Right renal cortex interstitium (tissue), 3 donors: ENCODE data around the gene EML3. TPM values are rescaled to one million over a fixed set of nuclear protein-coding genes. Genes with fewer than 3 reads are reported as not detected.
"Not testable (repeated sequence)": the region's sequence is repeated elsewhere in the genome, so short reads cannot be mapped to it uniquely, and the experiment has no call there.

ENCODE experiments used
- DNase-seq, 3 donors: peaks; one replicate each; pipeline ENCODE4 v3.0.0-alpha.2; 2013; ENCODE audit warnings: low read depth in 3 of 3, low spot score in 2 of 3
- polyA plus RNA-seq, 3 donors: library from polyadenylated mRNA; unstranded; fragments of 120-200 nt; gene quantifications; one replicate each; pipeline ENCODE4 v1.2.1, GENCODE V29; 2013; ENCODE audit not compliant: insufficient read length in 3 of 3

EML3 gene
- polyA plus RNA-seq, 3 donors = 24.4 to 32.6 (median 26.1) TPM

GRCh38 chr11:62621027-62621566 is 8.5 kb upstream of the EML3 start:
- DNase-seq = no peak

- DNase-seq = not testable (repeated sequence)
These were observed 4.4 kb upstream of the EML3 start for GRCh38 chr11:62616957-62617356.

DNA sequence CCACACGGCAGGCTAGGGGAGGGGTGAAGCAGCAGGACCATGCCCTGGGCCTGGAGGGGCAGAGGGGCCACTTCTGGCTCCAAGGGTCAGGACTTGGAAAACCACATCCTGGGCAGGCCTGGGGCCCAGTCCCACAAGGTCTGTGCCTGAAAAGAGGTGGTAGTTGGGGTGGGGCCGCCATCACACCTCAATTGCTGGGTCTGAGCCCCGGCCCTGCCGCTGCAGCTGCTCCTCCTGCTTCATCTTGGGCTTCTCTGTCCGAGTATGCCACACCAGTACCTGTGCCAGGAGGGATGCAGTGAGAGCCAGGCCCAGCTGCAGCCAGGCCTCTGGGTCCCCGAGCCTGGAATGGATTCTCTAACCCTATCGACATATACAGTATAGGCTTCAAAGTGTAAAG is 2.9 kb upstream of the EML3 start:
- no peak for DNase-seq

DNA sequence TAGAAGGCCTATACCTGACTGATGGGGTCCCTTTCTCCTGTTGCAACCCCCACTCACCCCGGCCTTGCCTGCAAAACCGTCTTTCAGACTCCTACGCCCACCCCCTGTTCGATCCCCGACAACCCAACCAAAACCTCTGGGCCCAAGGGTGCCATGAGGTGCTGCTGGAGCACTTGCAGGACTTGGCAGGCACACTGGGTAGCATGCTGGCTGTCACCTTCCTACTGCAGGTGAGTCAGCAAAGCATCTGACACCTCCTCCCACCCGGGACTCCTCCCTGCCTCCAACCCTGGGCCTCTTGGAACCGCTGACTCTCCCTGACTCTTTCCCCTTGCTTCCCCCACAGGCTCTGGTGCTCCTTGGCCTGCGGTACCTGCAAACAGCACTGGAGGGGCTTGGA is 1.7 kb upstream of the EML3 start:
- DNase-seq = no peak

DNA sequence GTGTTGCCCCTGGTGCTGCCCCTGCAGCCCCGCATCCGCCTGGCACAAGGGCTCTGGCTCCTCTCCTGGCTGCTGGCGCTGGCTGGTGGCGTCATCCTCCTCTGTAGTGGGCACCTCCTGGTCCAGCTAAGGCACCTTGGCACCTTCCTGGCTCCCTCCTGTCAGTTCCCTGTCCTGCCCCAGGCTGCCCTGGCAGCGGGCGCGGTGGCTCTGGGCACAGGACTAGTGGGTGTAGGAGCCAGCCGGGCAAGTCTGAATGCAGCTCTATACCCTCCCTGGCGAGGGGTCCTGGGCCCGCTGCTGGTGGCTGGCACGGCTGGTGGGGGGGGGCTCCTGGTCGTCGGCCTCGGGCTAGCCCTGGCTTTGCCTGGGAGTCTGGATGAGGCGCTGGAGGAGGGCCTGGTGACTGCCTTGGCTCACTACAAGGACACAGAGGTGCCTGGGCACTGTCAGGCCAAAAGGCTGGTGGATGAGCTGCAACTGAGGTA is 760 bp upstream of the EML3 start:
- no peak for DNase-seq

- DNase-seq = no peak
These were observed 740 bp downstream of the EML3 start for GRCh38 chr11:62611705-62612365.

- DNase-seq = no peak
These were observed 1.5 kb downstream of the EML3 start for GRCh38 chr11:62610814-62611704.

DNA sequence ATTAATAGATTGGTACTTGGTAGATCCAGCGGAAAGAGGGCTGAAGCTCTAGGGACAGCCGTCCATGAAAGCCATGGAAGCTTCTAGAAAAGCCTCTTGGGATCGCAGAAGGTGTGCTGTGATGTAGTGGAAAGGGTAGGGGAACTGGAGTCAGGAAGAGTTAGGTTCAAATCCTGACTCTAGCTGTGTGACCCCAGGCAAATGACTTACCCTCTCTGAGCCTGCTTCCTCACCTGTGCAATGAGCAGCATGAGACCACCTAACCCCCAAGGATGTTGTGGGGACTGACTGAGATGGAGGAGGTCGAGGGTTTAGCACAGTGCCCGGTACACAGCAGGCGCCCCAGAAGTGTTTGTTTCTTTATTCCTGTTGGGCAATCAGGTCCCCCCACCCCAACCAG is 2.2 kb downstream of the EML3 start:
- no peak for DNase-seq

GRCh38 chr11:62608776-62609175 is 3.8 kb downstream of the EML3 start:
- DNase-seq = no peak

DNA sequence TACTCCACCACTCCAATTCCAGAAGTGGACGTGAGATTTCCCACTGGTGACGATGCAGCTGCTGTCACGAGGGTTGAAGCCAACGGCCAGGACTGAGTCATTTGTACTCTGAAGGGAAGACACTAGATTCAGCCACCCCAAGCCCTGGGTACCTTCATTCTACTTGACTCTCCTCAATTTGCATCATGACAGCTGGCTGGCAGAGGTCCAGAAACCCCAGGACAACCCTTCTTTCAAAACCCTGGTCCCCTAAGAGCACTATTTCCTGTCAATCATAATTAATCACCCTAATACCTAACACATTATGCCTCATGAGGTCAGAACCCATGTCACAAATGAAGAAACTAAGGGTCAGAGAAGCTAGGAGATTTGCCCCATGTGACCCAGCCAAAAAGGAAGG is 4.9 kb downstream of the EML3 start:
- no peak for DNase-seq

DNA sequence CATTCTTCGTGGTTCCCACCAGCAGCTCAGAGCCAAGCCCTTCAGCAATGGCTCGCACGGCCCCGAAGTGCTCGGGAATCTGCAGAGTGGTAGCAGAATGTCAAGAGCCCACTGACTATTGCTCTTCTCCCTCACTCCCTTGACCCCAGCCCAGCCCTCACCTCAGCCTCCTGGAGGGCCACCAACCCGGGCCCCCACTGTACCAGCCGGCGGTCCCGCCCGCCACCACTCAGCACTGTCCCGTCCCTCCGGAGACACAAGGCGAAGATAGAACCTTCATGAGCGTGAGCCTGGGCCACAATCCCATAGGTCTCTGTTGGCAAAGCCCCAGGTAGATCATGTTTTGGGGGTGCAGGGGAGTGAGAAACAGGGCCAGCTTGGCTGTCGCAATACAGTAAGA is 6.7 kb downstream of the EML3 start:
- no peak for DNase-seq

DNA sequence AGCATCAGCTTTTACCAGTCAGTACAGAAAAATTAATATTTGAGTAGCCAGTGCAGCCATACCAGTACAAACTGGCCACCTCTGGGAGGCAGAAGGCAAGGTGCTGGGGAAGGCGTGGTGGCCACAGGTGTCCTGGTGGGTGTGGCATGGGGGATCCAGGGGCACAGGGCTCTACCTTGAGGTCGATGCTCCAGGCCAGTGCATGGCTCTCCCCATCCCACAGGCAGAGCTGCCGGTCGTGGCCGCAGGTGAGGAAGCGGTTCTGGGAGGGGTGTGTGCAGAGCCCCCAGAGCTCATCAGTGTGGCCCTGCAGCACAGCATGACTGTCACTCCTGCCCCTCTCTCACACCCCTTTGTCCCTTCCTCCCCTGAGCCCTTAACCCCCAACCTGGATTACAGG is 7.1 kb downstream of the EML3 start:
- DNase-seq = no peak

DNA sequence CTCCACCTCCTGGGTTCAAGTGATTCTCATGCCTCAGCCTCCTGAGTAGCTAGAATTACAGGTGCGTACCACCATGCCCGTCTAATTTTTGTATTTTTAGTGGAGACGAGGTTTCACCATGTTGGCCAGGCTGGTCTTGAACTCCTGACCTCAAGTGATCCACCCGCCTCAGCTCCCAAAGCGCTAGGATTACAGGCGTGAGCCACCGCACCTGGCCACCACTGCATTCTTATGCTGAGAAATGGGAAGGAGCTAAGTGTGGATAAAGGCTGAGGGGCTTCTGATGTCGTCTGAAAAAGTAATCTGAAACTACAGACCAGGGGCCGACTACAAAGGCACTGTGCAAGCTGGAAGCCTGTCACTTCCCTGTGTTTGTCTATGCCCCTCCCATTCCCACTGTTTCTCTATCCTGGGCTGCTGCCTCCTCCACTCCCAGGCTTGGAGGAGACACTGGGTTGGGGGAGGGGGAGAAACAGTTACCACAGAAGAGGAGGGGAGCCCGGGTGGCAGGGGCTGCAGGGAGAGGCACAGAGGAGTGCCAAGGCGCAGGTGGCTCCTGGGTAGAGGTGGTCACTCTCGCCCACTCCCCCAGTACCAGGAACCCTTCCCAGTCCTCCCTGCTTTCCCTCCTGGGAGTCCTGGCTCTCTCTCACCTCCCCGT is 8.0 kb downstream of the EML3 start:
- no peak for DNase-seq

GRCh38 chr11:62603776-62604299 is 8.7 kb downstream of the EML3 start:
- no peak for DNase-seq

GRCh38 chr11:62603072-62603408 is 9.5 kb downstream of the EML3 start:
- DNase-seq = no peak

DNA sequence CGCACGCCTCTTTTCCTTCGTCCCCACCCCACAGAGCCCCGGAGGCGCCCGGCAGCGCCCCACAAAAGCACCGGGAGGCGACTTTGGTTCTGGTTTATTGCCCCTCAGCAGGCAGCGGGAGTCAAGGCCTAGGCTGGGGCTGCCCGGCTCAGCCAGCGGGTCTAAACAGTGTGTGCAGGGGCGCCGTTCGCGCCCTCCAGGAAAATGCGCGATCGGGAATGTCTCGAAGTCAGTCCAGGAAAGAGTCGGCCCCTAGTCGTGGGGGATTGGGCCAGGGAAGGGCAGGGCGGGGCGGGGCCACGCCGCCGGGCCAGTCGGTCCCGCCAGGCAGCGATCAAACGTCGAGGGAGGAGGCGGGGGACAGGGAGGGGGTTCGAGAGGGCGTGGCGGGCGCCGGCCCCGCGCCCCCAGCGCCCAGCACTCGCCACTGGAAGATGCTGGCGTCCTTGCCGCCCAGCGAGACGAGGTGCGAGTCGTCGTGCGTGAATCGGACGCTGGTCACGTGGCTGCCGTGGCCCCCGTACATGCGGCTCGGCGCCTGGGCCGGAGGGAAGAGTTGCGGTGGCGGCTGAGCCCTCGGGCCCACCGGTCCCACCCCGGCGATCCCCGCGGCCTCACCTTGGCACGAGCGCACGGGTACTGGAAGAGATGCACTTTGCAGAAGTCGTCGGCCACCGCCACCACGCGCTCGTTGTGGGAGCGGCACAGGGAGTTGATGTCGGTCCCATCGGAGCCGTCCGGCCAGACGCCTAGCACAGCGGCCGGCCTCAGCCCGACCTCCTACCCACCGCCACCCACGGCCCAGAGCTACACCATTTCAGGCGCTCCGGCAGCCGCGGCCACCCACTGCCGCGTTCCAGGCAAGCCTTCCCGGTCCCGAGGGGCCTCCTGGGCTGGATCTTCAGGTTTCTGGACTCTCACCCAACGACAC is 10.2 kb downstream of the EML3 start:
- no peak for DNase-seq

GRCh38 chr11:62601372-62602140 is 11.0 kb downstream of the EML3 start, which contains the start of gene MTA2:
MTA2 (minus strand) TSS chr11:62601865; CDS start chr11:62601450, 415 bp downstream.
- peak; percentile 90 to 96 (median 94) for DNase-seq

DNA sequence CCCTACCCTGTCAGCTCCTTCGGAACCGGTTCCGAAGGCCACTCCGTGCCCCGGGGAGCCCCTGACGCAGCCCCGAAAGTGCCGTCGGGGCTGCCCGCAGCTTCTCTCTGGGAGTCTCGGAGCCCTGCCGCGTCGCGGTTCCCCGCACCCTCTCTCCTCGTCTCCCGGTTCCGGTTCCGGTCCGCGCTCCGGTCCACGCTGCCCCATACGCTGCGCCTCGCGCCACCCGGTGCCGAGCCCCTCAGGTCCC is 11.5 kb downstream of the EML3 start:
- no peak for DNase-seq

DNA sequence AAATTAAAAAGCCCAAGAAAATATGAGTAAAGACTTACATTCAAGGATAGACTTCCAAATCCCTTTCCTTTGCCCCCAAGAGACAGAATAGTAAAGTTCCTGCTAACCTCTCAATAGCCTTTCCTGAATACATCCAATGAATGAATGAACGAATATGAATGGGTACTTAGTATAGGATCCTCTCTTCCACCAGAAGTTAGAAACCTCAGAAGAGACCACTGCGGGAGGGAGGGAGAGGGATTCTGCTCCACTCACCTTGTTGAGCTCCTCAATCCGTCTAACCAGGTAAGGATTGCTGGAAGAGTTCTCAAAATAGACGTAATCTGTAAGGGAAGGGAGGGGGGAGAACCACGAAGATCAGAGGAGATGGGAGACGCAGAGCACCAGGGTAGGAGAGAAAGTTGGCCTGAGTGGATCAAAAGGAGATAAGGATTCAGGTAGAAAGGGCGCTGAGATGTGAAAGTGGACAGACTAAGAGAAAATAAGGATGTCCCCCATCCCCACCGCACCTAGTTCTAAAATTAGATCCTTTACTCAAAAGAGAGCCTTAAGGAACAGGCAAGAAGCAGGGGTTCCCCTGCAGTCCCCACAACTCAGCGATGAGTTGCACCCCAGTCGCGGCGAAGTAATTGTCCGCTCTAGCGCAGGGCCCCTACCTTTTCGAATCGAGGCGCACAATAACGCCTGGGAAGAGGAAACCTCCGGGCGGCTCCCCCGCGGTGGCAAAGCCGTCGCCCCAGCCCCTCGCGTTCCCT is 12.0 kb downstream of the EML3 start:
- no peak for DNase-seq
